ENCODE results near the gene RMRP. TPM values are rescaled to one million over a fixed set of nuclear protein-coding genes. Genes with fewer than 3 reads are reported as not detected.
A peak's percentile ranks its signal among the peaks of the same experiment; 100 is the strongest.
"Not testable (repeated sequence)": the region's sequence is repeated elsewhere in the genome, so short reads cannot be mapped to it uniquely, and the experiment has no call there.

The RMRP gene
- total RNA-seq, 4 donors from 2014 or later, result 841 to 3,200 (median 2,180) TPM

DNA sequence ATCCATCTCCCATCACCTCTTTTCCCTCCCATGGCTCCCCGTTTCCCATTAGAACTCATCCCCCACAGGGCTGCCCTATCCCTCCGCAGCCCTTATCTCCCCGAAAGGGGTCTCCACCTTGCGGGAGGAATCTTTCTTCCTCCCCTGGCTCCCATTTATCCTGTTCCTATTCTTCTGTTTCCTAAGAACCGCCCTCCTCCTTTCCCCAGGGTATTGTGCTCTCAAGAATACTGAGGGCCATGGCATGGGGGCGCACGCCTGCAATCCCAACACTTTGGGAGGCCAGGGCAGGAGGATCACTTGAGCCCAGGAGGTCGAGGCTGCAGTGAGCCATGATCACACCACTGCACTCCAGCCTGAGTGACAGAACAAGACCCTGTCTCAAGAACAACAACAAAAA lies 40.3 kb downstream of the RMRP start:
- DNase-seq (ENCODE audit: low spot score) (no peak), ATAC-seq (ENCODE audit: low FRiP score) (no peak)
- TF ChIP-seq, protein P1, sequence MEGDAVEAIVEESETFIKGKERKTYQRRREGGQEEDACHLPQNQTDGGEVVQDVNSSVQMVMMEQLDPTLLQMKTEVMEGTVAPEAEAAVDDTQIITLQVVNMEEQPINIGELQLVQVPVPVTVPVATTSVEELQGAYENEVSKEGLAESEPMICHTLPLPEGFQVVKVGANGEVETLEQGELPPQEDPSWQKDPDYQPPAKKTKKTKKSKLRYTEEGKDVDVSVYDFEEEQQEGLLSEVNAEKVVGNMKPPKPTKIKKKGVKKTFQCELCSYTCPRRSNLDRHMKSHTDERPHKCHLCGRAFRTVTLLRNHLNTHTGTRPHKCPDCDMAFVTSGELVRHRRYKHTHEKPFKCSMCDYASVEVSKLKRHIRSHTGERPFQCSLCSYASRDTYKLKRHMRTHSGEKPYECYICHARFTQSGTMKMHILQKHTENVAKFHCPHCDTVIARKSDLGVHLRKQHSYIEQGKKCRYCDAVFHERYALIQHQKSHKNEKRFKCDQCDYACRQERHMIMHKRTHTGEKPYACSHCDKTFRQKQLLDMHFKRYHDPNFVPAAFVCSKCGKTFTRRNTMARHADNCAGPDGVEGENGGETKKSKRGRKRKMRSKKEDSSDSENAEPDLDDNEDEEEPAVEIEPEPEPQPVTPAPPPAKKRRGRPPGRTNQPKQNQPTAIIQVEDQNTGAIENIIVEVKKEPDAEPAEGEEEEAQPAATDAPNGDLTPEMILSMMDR (IDR thresholded peaks at IDR 0.05), result no peak

DNA sequence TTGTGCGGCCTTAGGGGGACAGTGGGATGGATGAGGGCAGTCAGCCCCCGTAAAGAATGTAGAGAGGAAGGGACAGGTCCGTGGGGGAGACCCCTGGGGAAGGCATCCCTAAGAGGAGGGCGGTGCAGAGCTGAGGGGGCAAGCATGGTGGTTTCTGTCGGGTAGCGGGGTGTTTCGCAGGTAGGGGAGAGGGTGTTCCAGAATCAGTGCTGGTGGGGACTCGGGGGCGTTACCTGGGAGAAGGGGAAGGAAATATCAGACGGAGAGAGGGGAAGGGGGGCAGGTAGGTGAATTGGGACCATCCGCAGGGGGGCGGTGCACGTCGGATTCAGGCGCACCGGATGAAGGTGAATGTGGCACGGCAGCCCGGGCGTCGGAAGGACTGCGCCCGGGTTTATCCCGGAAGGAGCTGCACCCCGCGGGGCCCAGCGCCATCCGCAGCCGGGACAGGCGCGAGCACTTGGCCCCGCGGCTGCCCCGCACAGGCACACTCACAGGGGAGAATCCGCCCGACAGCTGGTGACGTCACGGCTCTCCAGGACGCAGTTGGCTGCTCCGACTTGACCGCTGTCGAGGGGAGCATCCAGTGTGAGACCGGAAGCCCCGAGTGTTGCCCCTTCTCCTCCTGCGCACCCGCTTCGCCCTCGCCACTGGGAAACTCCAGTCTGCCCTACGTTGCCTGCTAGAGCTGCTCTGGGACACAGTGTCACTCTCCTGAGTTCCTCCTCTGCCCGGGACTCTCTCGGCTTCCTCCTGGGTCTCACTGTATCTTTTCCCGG lies 40.9 kb downstream of the RMRP start:
- peak; percentile 75 for DNase-seq (ENCODE audit: low spot score)
- peak; percentile 66 for ATAC-seq (ENCODE audit: low FRiP score)
- TF ChIP-seq, protein P1 (IDR thresholded peaks at IDR 0.05), result no peak

DNA sequence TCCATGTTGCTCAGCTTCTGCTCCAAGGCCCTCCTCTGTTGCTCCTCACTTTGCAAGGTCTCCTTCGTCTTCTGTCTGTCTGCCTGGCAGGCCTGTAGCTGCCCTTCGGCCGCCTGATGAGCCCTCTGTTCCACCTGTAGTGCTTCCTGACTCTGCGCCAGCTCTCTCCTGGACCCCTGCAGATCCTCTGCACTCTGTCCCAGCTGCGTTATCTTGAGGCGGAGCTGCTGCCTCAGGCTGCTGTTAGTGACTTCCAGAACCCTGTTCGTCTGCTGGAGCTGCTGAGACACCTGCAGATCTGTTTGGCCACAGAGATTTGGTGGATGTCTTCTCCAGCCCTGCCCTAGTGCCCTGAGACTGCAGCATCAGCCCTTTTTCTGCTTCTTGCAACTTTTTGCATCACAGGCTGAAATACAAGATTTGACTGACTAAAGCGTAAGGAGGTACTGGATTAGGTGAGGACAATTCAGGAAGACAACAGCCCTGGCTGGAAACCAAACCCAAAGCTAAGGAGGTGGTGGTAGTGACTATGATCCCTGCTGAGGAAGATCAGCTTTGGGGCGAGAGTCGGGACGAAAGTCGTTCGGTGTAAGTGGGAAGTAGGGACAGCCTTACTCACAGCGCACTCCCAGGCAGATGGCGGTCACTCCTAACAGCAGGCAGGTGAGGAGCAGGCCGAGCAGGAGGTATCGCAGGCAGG lies 41.7 kb downstream of the RMRP start:
- TF ChIP-seq, protein P1 (IDR thresholded peaks at IDR 0.05), result no peak
- ATAC-seq (ENCODE audit: low FRiP score) (no peak), DNase-seq (ENCODE audit: low spot score) (no peak)

DNA sequence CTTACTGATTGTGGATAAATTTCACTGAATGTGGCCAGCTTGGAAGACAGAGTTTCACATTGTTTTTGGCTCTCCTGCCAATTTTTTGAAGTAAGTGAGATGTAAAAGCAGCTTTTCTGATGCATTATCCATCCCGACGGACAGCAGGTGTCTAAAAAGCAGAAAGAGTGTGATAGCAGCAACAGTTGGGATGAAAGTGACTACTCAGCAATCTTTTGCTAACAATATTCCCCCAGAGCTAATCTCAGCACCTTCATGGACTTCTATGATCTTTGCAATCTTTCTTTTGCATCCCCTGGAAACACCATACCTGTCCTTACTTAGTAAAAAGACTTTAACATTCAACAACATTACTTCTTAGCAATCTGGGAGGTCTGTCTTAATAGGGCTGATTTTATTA lies 45.0 kb downstream of the RMRP start:
- ATAC-seq (ENCODE audit: low FRiP score), result no peak
- DNase-seq (ENCODE audit: low spot score), result no peak
- TF ChIP-seq, protein P1 (IDR thresholded peaks at IDR 0.05), result no peak

DNA sequence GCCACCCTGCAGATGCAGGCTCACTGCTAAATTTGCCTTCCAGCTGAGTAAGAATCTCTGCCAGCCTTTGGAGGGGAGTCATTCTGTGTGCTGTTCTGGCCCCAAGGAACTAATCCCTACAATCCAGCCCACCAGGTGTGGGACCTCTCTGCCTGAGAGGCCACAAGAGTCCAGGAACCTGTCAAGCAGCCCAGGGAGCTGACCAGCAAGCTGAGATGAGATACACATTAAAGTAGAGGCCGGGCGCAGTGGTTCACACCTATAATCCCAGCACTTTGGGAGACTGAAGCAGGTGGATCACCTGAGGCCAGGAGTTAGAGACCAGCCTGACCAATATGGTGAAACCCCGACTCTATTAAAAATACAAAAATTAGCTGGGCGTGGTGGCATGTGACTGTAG lies 45.8 kb downstream of the RMRP start:
- DNase-seq (ENCODE audit: low spot score), result not testable (repeated sequence)

DNA sequence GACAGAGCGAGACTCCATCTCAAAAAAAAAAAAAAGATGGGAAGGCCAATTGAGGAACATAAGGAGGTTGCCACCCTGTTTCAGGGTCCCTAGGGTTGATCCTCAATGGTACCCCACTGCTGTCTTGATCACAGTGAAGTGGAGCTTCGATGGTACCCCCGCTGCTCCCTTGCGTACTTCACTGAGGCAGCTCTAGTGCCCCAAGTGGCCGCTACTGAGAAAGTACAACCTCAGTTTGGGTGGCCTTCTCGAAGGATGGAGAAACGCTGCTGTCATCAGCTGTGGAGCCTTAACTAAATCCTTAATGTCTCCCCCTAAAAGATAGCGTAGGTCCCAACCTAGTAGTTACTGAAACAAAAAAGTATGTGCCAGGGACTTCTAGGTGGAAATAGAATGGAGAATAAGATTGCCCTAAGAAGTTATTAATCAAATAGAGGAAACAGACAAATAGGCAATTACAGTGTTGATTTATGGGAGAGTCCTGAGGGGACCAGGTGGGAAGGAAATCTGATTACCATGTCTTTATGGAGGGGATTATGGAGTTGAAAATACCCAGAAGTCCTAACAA lies 46.5 kb downstream of the RMRP start:
- ATAC-seq (ENCODE audit: low FRiP score) (no peak), DNase-seq (ENCODE audit: low spot score) (no peak)

More for the DNA sequence above, 45.8 kb downstream of the RMRP start:
- not testable (repeated sequence) for ATAC-seq (ENCODE audit: low FRiP score)

DNA sequence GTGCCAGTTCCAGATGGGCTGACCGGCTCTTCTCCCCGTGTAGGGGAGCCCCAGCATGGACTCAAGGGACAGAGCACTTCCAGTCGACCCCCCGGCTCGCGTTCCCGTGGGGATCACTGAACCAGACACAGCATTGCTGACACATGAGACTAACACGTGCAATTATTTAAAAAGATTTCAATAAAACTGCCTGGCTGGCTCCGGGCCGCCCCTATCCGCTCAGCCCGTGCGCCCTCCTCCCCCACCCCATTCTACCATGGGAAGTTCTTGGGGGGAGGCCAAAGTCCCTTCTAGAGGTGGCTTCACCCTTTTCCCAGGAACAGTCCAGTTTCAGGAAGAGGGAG lies 48.0 kb downstream of the RMRP start:
- DNase-seq (ENCODE audit: low spot score), result no peak
- no peak for ATAC-seq (ENCODE audit: low FRiP score)
- TF ChIP-seq, protein P1 (IDR thresholded peaks at IDR 0.05), result no peak

More for the DNA sequence above, 46.5 kb downstream of the RMRP start:
- TF ChIP-seq, protein P1 (IDR thresholded peaks at IDR 0.05), result no peak

All from omental fat pad (tissue), 4 donors.